HL-60 (cell line): Measurements from ENCODE around the gene CST6.

Experiments
- GABPA ChIP-seq: IDR thresholded peaks from 2 replicates; pipeline ENCODE4 v1.6.1; 2012; ENCODE audit warnings: low read depth
- POLR2AphosphoS5 ChIP-seq: IDR thresholded peaks from 2 replicates; pipeline ENCODE4 v1.6.1; 2012; ENCODE audit warnings: low read depth
- REST ChIP-seq: IDR thresholded peaks from 2 replicates; pipeline ENCODE4 v1.6.1; 2012; ENCODE audit warnings: low read depth; ENCODE audit not compliant: insufficient replicate concordance
- SPI1 ChIP-seq: IDR thresholded peaks from 2 replicates; pipeline ENCODE4 v1.6.1; 2012; ENCODE audit warnings: low read depth, mild to moderate bottlenecking, borderline replicate concordance
- TF ChIP-seq, protein P1 (sequence below): IDR thresholded peaks from one replicate; pipeline ENCODE4 v1.5.1; 2011; ENCODE audit warnings: low read length, control low read depth, inconsistent platforms; ENCODE audit not compliant: insufficient read depth

DNA sequence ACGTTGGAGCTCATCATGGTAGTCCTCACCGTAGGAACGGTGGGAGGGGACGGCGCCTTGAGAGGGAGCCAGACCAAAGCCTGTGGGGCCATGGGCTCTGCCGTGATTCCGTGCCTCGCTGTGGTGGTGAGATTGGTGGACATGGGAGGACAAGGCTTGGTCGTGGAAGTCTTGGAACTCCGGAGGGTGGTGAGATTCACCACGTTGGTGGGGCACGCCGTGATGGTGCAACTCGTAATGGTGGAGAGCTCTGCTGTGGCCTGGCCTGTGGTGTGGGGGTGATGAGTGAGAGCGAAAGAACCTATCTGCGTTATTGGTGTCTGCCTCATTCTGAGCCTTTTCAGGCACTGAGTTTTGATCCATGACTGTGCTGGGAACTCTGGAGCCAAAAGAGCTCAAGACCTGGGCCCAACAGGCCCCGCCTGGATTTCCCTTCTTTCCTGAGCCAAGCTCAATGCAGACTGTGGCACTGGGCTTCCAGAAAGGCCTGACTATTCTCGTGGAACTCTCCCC, 14.3 kb downstream of the CST6 start, which contains the start of gene CATSPER1:
- TF ChIP-seq, protein P1, sequence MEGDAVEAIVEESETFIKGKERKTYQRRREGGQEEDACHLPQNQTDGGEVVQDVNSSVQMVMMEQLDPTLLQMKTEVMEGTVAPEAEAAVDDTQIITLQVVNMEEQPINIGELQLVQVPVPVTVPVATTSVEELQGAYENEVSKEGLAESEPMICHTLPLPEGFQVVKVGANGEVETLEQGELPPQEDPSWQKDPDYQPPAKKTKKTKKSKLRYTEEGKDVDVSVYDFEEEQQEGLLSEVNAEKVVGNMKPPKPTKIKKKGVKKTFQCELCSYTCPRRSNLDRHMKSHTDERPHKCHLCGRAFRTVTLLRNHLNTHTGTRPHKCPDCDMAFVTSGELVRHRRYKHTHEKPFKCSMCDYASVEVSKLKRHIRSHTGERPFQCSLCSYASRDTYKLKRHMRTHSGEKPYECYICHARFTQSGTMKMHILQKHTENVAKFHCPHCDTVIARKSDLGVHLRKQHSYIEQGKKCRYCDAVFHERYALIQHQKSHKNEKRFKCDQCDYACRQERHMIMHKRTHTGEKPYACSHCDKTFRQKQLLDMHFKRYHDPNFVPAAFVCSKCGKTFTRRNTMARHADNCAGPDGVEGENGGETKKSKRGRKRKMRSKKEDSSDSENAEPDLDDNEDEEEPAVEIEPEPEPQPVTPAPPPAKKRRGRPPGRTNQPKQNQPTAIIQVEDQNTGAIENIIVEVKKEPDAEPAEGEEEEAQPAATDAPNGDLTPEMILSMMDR: no peak
- TF ChIP-seq REST (no peak), POLR2AphosphoS5 (no peak), GABPA (no peak), SPI1 (no peak)
